ENCODE measurements around the gene PGM1.

Gene PGM1

DNA sequence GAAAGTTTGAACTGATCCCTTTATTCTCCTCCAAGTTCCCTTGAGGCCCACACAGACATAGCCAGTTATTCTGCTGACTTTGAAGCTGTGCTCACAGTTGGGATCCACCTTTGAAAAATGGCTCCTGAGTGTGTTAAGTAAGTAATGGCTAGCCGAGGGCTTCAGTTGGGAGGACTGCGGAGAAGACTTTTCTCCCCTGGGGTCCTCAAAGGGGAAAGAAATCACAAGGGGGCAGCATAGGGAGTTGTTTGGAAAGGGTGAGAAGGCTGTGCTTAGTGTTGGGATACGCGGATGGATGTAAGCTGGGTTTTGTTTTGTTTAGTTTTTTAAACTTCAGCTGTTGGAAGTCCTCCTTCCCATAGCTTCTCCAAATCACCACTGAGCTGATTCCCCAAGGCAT, 8.3 kb downstream of the PGM1 start:
- DNase-seq: no peak

DNA sequence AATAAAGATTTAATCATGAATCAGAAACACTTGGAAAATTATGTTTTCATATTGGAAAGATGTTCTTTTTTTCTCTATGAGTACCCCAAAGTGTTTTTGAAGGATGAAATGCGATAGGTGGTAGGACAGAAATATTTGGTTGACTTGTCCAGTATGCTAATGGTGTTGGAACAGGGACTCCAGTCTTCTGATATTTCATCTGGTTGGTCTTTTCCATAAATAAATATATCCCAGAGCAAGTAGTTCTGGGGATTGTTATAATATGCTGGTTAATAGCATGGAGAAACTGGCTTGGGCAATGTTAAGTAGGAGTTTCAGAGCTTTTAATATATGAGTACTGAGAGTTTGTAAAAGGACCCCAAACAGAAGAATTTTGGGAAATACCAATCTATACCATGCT, 8.7 kb downstream of the PGM1 start:
- DNase-seq: no peak

DNA sequence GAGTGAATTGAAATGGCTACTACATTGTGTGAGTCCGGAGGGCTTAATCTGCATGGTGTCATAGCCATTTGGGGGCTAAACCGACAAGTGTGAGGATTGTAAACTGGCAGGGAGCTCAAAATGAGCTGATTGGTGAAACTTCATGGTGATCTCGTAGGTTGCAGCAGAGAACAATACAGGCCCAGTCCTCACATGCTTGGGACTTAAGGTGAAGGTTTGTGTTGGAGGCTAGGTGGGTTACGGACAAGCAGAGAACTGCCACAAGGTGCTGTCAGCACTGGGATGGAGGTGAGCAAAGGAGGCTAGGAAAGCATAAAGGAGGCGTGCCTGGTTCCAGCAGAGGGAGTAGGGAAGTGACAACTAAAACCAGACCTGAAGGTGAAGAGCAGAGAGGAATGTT, 9.4 kb downstream of the PGM1 start:
- DNase-seq: no peak

DNA sequence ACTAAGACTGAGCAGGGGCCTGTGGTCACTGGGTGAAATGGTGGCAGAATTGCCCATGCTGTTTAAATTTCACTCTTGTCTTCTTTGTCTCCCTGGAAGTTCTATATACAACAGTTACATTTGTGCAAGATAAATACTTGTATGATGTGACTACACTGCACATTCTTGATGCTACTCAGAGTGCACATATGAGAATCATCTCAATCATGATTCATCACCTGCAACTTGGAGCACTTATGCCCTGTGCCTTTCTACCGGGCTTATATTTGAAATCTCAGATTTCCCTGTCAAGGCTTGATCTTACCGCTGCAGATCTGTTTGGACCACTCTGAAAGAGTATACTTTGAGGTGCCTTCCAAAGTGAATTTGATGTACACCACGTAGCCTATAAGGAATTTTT, 10.6 kb downstream of the PGM1 start:
- no peak for DNase-seq

DNA sequence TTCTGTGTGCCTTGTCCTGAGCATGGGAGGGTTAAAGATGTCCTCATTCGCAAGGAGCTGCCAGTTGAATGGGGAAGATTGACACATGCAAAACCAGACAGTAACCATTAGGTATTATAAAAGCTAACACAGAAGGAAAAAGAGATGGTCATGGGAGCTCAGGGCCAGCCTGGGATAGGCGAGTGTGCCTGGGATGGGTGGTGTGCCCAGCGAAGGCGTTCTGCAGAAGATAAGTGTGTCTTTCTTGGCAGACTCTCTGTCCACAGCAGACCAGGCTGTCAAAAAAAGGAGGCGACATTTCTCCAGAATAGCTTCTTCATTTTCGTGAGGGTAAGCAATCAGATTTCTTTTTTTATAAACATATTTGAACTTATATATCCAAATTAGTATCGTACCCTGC, 14.1 kb downstream of the PGM1 start:
- no peak for DNase-seq

DNA sequence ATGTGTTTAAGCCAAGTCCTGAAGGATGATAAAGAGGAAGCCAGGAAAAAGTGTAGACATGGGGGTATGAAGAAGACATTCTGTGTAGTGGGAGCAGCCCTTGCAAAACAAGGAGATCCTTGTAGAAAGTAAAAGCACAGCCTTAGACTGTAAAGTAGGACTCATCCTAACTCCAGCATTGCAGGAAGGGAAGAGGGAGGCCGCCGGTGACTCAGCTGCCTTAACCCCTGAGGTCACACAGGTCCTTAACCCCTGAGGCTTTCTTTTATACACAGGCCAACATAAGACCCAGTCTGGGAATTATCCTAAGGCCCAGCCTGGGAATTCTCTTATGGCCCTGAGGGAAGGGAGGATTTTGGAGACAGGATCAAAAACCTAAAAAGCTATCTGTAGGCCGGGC, 18.0 kb downstream of the PGM1 start:
- no peak for DNase-seq

DNA sequence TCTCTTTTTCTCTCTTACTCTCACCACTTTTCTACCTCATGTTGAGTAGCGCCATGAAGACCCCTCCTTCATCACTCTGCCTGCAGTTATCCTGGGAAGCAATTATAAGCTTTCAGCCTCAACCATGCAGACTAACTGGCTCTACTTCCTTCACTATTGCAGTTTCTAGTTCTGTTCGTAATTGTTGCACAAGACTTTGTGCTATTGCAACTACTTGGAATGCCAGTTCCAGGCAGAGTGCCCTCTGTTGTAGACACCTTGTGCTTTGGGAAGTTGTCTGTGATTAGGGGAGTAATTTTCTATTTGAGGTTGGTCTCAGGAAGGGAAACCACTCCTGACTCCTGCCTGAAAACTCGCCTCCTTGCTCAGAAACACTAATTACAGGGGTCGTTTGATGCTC, 19.4 kb downstream of the PGM1 start:
- no peak for DNase-seq

DNA sequence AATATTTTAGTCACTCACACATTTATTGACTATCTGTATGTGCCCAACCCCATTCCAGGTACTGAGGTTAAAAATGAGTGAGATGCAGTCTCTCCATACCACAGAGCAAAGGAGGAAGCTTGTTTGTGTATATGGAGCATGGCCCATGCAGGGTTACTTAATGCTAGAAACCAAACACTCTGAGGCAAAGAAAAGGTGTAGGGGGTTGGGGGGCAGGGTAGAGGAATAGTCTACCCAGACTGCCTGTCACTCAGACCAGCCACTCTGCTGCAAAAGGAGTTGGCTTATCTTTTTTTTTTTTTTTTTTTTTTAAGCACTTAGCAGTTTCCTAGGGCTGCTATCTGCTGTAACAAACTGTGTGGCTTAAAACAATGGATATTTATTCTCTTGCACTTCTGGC, 19.8 kb downstream of the PGM1 start:
- DNase-seq: no peak

DNA sequence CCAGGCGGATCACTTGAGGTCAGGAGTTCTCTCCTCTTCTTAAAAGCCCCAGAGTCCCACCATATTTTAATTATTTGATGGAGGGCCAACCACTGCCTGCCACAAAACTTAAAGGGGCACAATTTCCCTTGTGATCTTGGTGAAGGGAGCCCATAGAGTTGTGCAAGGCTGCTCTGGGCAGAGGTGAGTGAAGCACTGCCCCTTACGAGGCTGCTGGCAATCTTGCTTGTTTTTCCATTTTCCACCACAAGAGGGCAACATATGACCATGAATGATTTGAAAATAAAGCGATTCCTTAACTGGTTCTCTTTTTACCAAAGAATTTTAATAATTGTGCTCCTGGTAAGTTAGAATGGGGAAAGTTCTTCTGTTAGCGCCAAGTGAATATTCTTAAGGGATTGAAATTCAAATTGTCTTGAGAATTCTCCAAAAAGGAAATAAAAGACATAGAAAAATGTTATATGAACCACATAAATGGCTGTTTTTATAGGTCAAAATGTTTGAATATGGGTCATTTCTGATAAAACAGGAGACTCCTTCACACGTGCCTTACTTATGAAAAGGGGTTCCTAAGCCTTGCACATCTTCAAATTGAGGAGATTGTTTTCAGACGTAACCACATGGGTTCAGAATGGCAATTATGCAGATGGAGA, 22.7 kb downstream of the PGM1 start:
- DNase-seq: peak; percentile 25

DNA sequence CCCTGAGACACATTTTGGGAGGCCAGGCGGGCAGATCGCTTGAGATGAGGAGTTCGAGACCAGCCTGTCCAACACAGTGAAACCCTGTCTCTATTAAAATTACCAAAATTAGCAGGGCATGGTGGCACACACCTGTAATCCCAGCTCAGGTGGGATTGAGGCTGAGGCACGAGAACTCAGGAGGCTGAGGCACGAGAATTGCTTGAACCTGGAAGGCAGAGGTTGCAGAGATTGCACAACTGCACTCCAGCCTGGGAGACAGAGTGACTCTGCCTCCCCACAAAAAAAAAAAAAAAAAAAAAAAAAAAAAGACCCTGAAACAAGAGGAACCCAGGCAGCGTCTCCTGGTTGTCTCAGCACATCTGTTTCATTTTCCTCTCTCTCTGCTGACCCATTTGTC, 24.2 kb downstream of the PGM1 start:
- no peak for DNase-seq

DNA sequence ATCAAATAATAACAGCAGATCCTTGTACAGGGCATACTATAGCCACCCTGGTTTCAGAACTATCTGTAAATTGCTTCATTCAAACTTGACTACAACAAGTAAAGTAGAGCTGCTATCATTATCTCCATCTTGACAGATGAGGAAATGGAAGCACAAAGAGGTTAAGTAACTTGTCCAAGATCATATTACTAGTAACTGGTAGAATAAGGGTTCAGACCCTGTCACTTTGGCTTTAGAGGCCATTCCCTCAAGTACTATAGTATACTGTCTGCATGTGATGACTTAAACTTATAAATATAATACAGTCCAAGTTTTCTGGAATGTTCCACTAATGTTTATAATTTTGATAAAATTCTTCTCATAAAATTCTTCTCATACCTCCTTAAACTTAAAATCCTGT, 24.8 kb downstream of the PGM1 start:
- DNase-seq: no peak

DNA sequence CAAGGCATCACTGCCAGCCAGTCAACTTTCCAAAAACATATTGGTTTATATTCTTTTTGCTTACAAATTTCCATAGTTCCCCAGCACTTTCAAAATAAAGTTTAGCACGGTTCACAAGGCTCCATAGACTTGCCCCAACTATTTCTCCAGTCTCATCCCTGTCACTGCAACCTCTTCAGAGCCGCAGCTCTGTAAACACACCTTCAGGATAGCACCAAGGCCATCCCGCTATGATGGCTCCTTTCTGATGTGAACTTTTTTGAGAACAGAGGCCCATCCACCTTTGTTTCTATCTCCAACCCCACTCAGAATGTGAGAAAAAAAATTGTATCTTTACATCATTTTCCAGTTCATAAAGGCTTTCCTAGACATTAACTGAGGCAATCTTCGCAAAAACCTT, 26.3 kb downstream of the PGM1 start:
- DNase-seq: no peak

DNA sequence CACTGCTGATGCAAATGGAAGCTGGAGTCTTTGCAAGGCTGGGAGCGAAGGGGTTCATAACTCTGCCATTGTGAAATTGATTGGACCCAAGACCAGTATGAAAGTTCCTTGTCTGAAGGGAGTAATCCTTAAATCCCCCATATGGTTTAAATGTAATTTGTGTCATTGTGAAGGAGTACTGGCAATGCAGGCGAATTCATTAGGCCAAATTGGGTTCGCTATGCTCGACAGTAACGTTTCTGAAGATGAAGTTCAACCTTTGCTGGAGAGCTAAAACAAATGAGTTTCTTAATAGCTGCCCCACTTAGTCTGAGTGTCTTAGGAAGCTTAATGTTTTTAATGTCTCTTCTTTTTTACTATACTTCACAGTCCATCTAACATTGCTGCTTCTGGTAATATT, 27.5 kb downstream of the PGM1 start:
- DNase-seq: no peak

DNA sequence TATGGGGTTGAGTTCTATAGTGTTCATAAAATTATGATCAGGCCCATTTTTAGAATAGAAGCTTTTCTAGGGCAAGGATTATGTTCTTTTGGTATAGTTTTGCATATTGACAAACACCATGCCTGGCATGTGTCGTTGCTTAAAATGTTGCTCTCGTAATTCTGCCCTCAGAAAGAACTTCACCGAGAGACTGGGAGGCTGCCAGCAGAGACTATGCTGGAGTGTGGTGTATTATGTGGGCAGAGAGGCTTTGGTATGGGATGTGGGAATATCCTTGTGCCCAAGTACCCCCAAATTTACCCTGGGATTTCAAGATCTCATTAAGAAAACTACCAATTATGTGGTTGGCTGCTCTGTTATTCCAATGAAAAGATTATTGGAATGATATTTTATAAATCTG, 27.9 kb downstream of the PGM1 start:
- no peak for DNase-seq

DNA sequence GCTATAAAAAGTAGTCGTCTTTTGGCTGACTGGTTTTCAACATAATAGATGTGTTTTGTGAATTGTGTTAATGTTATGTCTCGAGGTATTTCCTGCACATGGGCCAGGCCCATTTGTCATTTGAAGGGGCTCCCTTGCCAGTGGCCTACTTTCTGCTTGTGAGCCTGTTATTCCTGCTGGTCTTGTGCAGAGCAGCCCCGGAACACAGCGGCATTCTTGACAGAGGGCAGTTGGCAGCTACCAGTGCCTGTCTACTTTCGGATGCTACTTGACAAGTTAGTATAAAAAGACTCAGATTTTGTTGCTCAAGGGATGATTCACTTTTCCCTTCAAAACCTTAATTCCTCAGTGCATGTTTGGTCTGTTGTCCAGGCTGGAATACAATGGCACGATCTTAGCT, 28.5 kb downstream of the PGM1 start:
- no peak for DNase-seq

DNA sequence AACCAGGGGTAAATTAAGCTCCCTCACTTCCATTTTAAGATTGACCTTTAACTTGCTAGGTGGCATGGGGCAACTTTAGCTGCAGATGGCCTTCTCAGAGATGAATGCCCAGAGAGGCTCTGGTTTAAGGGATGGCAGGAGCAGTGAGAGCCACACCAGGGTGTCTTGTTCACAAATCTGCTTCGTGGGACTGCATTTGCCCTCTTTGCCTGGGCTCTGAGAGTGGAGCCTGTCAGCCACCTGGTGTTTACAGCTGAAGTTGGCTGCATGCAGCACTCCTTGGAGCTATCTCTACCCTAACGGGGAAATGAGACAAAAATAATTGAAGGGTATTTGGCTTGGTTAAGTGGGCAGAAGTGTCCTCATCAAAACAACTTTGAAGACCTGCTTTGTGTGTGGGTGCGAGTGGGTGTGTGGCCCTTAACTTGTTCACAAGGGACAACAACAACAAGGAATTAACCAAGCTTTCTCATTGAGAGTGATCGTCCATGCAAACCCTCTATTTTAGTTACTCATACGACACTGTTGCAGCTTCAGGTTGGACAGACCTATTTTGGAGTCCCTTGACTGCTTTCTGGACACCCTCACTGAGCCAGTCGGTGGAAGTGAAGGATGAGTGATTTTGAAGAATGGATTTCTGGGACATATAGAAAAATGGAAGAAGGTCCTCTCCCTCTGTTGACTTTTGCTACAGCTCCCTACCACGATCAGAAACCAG, 29.8 kb downstream of the PGM1 start:
- no peak for DNase-seq

DNA sequence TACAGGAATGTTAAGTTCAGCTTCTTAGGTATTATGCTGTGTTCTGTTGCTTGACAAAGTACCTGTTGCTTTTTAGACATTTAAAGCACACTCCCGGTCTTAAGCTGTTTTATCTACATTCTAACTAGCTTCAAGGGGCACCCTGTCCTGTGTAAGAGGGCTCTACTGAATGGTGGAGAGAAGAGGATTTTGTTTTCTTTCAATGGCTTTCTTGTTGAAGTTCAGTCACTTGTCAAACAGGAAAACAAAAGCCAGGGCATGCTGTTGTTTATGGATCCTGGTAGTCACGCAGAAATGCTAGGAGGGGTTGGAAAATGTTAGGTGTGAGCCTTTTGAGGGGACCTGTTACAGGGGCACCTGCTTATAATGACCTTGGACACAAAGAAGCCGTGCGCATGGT, 30.7 kb downstream of the PGM1 start:
- DNase-seq: no peak

DNA sequence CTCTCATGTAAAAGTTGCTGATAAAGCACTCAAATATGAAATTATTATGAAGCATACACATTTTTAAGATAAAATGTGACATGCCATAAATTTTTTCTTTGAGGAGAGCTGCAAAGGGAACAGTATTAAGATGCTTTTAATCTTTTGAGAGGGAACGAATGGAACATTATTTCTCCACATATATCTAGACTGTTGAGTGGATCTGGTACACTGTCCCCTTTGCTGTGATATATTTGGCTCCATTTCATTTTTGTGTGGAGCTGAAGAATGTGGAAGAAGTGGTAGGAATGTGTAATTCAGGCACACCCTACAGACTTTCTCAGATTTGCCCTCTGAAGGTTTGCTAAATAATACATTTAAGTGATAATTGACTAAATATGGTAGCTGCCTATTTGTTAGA, 31.7 kb downstream of the PGM1 start:
- DNase-seq: no peak

DNA sequence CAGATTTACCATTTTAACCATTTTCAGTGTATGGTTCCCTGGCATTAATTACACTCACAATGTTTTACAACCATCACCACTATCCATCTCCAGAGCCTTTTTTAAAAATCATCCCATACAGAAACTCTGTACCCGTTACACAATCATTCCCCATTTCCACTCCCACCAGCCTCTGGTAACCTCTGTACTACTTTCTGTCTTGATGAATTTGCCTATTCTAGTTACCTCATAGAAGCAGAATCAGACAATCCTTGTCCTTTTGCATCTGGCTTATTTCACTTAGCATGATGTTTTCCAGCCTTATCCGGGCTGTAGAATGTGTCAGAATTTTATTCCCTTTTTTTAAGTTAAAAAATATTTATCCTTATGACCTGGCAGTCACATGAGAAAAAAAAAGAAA, 33.0 kb downstream of the PGM1 start:
- no peak for DNase-seq

DNA sequence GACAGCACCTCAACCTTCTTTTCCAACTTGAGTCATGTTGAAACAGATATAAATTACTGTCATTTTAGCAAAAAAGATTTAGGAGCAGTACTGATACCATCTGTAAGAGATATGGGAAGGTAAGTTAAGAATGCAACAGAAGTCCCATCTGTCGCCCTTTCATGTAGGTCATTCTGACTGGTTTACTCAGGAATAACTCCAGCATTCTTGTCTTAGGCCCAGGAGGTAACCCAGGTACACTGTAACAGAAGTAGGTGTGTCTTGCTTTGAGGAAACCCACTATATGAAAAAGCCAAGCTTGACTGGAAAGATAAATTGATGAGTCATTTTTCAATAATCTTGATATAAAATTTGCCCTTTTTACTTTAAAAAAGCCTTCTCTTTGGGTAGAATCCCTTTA, 35.4 kb downstream of the PGM1 start:
- DNase-seq: no peak

DNA sequence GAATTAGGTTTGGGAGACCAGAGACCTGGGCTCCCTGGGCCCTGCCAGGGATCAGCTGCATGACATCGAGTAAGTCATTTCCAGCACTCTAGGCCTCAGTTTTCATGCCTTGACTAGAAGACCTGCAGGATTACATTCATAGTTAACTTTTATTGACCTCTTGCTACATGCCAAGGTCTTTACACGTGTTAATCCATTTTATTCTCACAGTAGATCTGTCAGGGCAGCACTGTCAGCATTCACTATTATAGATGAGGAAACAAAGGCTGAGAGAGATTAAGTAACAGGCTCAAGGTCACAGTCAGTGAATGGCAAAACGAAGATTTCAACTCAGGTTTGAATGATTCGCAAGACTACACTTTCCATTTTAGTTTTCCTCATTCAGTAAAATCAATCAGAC, 37.0 kb downstream of the PGM1 start:
- no peak for DNase-seq

DNA sequence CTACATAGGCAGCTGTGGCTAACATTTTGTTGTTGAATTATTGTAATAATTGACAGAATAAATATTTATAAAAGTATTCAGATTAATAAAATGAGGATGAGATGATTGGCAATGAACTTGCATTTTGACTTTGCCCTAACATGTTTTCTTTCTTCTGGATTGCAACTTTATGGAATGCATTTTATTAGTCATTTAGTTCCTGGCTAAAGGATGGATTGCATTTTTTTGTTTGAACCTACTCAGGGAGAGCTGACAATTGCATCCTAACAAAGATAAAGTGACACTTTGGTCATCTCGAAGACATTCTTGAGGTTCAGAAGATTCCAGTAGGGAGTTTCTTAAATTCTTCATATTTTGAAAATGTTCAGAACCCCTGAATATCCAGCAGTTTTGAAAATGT, 37.5 kb downstream of the PGM1 start:
- DNase-seq: no peak

DNA sequence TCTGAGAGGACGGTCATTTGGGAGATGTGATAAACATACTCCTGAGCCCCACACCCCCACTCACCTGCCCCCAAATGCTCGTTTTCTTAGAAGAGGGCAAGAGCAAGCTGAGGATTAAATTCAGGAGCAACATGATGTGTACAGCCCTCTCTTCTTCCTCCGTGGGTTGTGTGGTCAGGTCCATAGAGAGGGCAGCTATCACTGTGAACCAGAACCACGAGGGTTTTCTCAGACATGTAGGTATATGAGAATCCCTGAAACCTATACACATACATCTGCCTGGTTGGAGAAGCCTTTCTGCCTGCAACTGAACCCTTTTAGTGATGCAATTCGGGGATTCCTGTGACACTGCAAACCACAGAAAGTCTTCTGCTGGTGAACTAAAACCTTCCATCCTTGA, 38.9 kb downstream of the PGM1 start:
- no peak for DNase-seq

DNA sequence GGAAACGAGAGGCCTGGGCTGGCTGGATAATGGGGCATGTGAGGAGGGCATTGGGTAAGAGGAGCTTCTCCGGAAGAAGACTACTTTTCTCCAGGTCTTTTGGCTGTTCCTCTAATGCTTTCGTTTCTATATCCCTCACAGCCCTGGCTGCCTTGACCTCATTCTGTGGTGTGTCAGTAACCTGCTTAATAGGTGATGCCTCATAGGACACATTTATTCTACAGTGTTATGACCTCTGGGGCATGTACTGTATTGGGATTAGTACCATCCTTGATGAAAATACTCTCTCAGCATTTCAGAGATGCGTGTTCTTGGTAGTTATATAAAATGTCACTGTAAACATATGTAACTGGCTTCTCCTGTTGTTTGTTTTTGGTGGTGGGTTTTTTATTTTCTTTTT, 40.1 kb downstream of the PGM1 start:
- no peak for DNase-seq

DNA sequence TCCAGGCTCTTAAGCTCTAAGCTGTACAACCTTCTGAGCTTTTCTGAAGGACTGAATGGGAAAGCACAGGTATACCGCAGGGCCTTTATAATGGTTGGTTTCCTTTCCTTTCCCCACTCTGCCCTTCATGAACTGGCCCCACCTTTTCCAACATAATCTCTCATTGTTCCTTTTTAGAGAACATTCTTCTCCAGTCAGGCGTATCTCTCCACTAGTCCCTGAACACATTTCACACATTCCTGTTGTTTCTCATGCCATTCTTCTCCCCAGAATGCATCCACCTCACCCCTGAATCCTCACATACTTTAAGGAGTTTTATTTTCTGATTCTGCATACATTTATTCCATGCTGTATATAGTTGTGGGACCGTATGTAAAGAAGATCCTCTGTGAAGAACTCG, 41.3 kb downstream of the PGM1 start:
- DNase-seq: no peak
